ENCODE results near the gene LRRC23. TPM values are rescaled to one million over a fixed set of nuclear protein-coding genes. Genes with fewer than 3 reads are reported as not detected.
"Not testable (repeated sequence)": the region's sequence is repeated elsewhere in the genome, so short reads cannot be mapped to it uniquely, and the experiment has no call there.

LRRC23 gene
- total and polyA plus RNA-seq, 2 of the 4 experiments (the other 2 are of a cell fraction), result 11.1 to 11.4 TPM

- H3K79me1 ChIP-seq (ENCODE audit: low read depth in 1 of 2, low read length in 2 of 2), result peaks cover 0 to 17% of the 10 kb centered on the region in 2 experiments; a peak in 3 of 4 replicates
- no peak overlapping the region for H2BK15ac ChIP-seq (ENCODE audit: low read depth, low read length)
- H3K56ac ChIP-seq (ENCODE audit: extremely low read depth, insufficient read depth, low read length), result no peak overlapping the region
- no peak overlapping the region for H3K4me2 ChIP-seq (ENCODE audit: low read depth, low read length)
- H3K27ac ChIP-seq (ENCODE audit: insufficient read depth, low read length), result no peak overlapping the region
- H2AK5ac ChIP-seq (ENCODE audit: low read depth, low read length), result no peak overlapping the region
- peaks cover 4% of the 10 kb centered on the region for H3K4me1 ChIP-seq (ENCODE audit: control insufficient read depth, insufficient read depth, low read length)
- no peaks in the 10 kb centered on the region for H3K27me3 ChIP-seq (ENCODE audit: control insufficient read depth, insufficient read depth, low read length)
- CTCF ChIA-PET, result no interaction called here
- no peak overlapping the region for H3K18ac ChIP-seq (ENCODE audit: low read depth, low read length)
- no peaks in the 10 kb centered on the region for H3K9me3 ChIP-seq (ENCODE audit: control insufficient read depth, insufficient read depth, low read length)
- DNase-seq (no peak), ATAC-seq (ENCODE audit: low read depth) (no peak)
- no peak overlapping the region for H4K91ac ChIP-seq (ENCODE audit: insufficient read depth, low read depth, low read length)
- TF ChIP-seq CEBPB (IDR thresholded peaks at IDR 0.05; ENCODE audit: low read depth, low read length) (no peak), RAD21 (IDR thresholded peaks at IDR 0.05; ENCODE audit: low read length) (no peak), RFX5 (IDR thresholded peaks at IDR 0.05; ENCODE audit: low read depth, low read length) (no peak), MXI1 (IDR thresholded peaks at IDR 0.05; ENCODE audit: borderline replicate concordance, low read depth, low read length) (no peak), CHD1 (IDR thresholded peaks at IDR 0.05; ENCODE audit: low read depth, low read length) (no peak), FOS (IDR thresholded peaks at IDR 0.05; ENCODE audit: low read depth, low read length) (no peak)
- TF ChIP-seq, protein P1, sequence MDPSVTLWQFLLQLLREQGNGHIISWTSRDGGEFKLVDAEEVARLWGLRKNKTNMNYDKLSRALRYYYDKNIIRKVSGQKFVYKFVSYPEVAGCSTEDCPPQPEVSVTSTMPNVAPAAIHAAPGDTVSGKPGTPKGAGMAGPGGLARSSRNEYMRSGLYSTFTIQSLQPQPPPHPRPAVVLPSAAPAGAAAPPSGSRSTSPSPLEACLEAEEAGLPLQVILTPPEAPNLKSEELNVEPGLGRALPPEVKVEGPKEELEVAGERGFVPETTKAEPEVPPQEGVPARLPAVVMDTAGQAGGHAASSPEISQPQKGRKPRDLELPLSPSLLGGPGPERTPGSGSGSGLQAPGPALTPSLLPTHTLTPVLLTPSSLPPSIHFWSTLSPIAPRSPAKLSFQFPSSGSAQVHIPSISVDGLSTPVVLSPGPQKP (IDR thresholded peaks at IDR 0.05; ENCODE audit: borderline replicate concordance, low read depth, low read length), result no peak
- H3K4me3 ChIP-seq (ENCODE audit: insufficient read depth, low read depth, low read length), result no peak overlapping the region
- POLR2A ChIA-PET (ENCODE audit: unreplicated experiment), result interaction anchor here (1.1 kb wide), 1 partner anchor 11 kb away, joined by 3 read pairs; no protein-coding TSS in a partner anchor
- no peak overlapping the region for H3K14ac ChIP-seq (replicated peaks; ENCODE audit: low read depth, low read length)
- no peak overlapping the region for H2AFZ ChIP-seq (replicated peaks; ENCODE audit: low read length, poor library complexity)
- no peak overlapping the region for H3K9ac ChIP-seq (ENCODE audit: low read depth, low read length)
- H2BK5ac ChIP-seq (ENCODE audit: low read depth, low read length, poor library complexity, severe bottlenecking), result no peak overlapping the region
- no peak overlapping the region for H2AK9ac ChIP-seq (replicated peaks; ENCODE audit: low read depth, low read length, poor library complexity)
- H3K4ac ChIP-seq (ENCODE audit: low read depth, low read length), result no peak overlapping the region
- 0 out of 2 replicates have a peak, but pooled peaks cover 7% of the 10 kb centered on the region for H3K9me1 ChIP-seq (ENCODE audit: insufficient read depth, low read length)
- H4K20me1 ChIP-seq (ENCODE audit: insufficient read depth, low read length), result peaks cover 12% of the 10 kb centered on the region
- H3K36me3 ChIP-seq (ENCODE audit: control insufficient read depth, insufficient read depth, low read length), result peaks cover 58% of the 10 kb centered on the region
- H3K23ac ChIP-seq (ENCODE audit: low read depth, low read length), result no peak overlapping the region
- BruUV-seq (replicated peaks), result no TSS peak
- no peak overlapping the region for H4K5ac ChIP-seq (ENCODE audit: low read depth, low read length)
- dilution Hi-C loops (cut with HindIII; ENCODE audit: low sequenced_read_pairs, unreplicated experiment) (no loop called here), intact Hi-C loops (cut with micrococcal nuclease) (no loop called here), in situ Hi-C loops (cut with MboI; ENCODE audit: low sequenced_read_pairs) (no loop called here)
- no peak overlapping the region for H2BK20ac ChIP-seq (ENCODE audit: low read depth, low read length)
- H2BK120ac ChIP-seq (ENCODE audit: low read depth, low read length), result no peak overlapping the region
- no peak overlapping the region for H4K8ac ChIP-seq (ENCODE audit: low read depth in 2 of 2, low read length in 2 of 2)
- 96% methylated on average over 5 of the region's 16 CpGs; no CpG with 5 or more reads in 1 of the 2 experiments for WGBS, 2 experiments (ENCODE audit: extremely low coverage in 2 of 2, insufficient read length in 1 of 2)
Observed at GRCh38 chr12:6863586-6864321, 40.9 kb upstream of the LRRC23 start.

DNA sequence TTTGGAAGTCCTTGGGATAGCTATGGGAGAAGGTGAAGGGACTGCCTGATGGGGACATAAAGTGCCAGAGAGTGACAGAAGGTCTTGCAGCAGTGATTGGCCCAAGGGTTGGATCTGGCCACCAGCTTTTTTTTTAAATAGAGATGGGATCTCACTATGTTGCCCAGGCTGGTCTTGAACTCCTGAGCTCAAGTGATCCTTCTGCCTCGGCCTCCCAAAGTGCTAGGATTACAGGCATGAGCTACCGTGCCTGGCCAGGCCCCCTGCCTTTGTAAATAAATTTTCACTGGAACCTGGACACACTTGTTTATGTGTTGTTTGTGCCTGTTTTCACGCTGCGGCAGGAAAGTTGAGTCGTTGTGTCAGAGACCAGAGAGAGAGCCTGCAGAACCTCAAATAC lies 39.3 kb upstream of the LRRC23 start:
- DNase-seq; H3K56ac ChIP-seq (ENCODE audit: extremely low read depth, insufficient read depth, low read length); H2AFZ ChIP-seq (replicated peaks; ENCODE audit: low read length, poor library complexity); H3K27me3 ChIP-seq (ENCODE audit: control insufficient read depth, insufficient read depth, low read length); H3K23ac ChIP-seq (ENCODE audit: low read depth, low read length); H3K27ac ChIP-seq (ENCODE audit: insufficient read depth, low read length); BruUV-seq (replicated peaks); H3K18ac ChIP-seq (ENCODE audit: low read depth, low read length); H4K5ac ChIP-seq (ENCODE audit: low read depth, low read length); dilution Hi-C loops (cut with HindIII; ENCODE audit: low sequenced_read_pairs, unreplicated experiment); H4K91ac ChIP-seq (ENCODE audit: insufficient read depth, low read depth, low read length); H2BK20ac ChIP-seq (ENCODE audit: low read depth, low read length); H2AK9ac ChIP-seq (replicated peaks; ENCODE audit: low read depth, low read length, poor library complexity); H3K4me2 ChIP-seq (ENCODE audit: low read depth, low read length); H3K9me3 ChIP-seq (ENCODE audit: control insufficient read depth, insufficient read depth, low read length); H3K9me1 ChIP-seq (ENCODE audit: insufficient read depth, low read length); CTCF ChIA-PET; H3K4me3 ChIP-seq (ENCODE audit: insufficient read depth, low read depth, low read length); H3K4ac ChIP-seq (ENCODE audit: low read depth, low read length); H2BK15ac ChIP-seq (ENCODE audit: low read depth, low read length); H3K14ac ChIP-seq (replicated peaks; ENCODE audit: low read depth, low read length); POLR2A ChIA-PET (ENCODE audit: unreplicated experiment); H2BK5ac ChIP-seq (ENCODE audit: low read depth, low read length, poor library complexity, severe bottlenecking); H2AK5ac ChIP-seq (ENCODE audit: low read depth, low read length); H4K8ac ChIP-seq (ENCODE audit: low read depth in 2 of 2, low read length in 2 of 2); H3K9ac ChIP-seq (ENCODE audit: low read depth, low read length); ATAC-seq (ENCODE audit: low read depth); H2BK120ac ChIP-seq (ENCODE audit: low read depth, low read length): not testable (repeated sequence)
- WGBS, 2 experiments (ENCODE audit: extremely low coverage in 2 of 2, insufficient read length in 1 of 2), result 100% methylated on average over 3 of the region's 5 CpGs; no CpG with 5 or more reads in 1 of the 2 experiments
- in situ Hi-C loops (cut with MboI; ENCODE audit: low sequenced_read_pairs), result loop anchor here (5.0 kb wide), 1 partner anchor 97 kb away; no protein-coding TSS in a partner anchor
- H3K4me1 ChIP-seq (ENCODE audit: control insufficient read depth, insufficient read depth, low read length), result peaks cover 14% of the 10 kb centered on the region
- peaks cover 28% of the 10 kb centered on the region for H4K20me1 ChIP-seq (ENCODE audit: insufficient read depth, low read length)
- peaks cover 6 to 33% of the 10 kb centered on the region in 2 experiments for H3K79me1 ChIP-seq (ENCODE audit: low read depth in 1 of 2, low read length in 2 of 2)
- H3K36me3 ChIP-seq (ENCODE audit: control insufficient read depth, insufficient read depth, low read length), result peaks cover 59% of the 10 kb centered on the region
- intact Hi-C loops (cut with micrococcal nuclease), result loop anchor here (5.0 kb wide), 1 partner anchor 772 kb away; no protein-coding TSS in a partner anchor
